NAMALWA (cell line): Measurements from ENCODE around the gene EMP2.
A peak's percentile ranks its signal among the peaks of the same experiment; 100 is the strongest.
"Not testable (repeated sequence)": the region's sequence is repeated elsewhere in the genome, so short reads cannot be mapped to it uniquely, and the experiment has no call there.

Experiments used
- DNase-seq: peaks from one replicate; pipeline ENCODE4 v3.0.0-alpha.2; 2015; ENCODE audit warnings: low spot score

EMP2 gene

DNA sequence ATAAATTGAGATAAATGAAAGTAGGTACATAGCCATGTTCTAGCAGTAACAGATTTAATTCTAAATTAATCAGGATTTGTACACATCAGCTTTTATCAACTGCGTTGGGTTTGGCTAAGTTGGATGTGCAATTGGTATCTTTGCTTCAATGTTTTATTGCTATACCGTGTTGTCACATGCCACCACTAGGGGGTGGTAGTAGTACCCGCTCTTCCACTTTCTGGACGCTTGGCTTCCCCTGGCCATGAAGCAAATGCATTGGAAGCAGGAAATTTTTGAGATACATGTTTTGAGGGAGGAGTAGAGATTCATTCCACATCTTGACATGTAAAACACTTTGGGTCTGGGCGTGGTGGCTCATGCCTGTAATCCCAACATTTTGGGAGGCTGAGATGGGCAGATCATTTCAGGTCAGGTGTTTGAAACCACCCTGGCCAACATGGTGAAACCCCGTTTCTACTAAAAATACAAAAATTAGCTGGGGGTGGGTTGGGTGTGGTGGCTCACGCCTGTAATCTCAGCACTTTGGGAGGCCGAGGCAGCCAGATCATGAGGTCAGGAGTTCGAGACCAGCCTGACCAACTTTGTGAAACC lies 58.6 kb downstream of the EMP2 start:
- peak; percentile 76 for DNase-seq

DNA sequence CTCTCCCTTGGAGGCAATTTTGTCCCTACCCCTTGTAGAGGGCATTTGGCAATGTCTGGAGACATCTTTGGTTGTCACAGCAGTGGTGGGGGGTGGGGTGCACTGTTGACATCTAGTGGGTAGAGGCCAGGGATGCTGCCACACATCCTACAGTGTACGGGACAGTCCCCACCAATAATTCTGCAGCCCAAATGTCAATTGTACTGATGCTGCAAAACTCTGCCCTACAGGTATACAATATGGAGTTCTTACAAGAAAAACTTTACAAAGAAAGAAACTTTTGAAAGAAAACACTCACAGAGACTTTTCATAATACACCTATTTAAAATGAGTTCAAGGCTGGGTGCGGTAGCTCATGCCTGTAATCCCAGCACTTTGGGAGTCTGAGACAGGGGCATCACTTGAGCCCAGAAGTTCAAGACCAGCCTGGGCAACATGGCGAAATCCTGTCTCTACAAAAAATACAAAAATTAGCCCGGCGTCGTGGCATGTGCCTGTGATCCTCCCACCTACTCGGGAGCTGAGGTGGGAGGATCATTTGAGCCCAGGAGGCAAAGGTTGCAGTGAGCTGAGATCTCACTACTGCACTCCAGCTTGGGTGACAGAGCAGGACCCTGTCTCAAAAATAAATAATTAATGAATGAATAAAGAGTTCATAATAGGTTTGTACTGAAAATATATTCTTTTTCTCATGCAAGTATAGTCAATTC lies 59.4 kb downstream of the EMP2 start:
- no peak for DNase-seq

DNA sequence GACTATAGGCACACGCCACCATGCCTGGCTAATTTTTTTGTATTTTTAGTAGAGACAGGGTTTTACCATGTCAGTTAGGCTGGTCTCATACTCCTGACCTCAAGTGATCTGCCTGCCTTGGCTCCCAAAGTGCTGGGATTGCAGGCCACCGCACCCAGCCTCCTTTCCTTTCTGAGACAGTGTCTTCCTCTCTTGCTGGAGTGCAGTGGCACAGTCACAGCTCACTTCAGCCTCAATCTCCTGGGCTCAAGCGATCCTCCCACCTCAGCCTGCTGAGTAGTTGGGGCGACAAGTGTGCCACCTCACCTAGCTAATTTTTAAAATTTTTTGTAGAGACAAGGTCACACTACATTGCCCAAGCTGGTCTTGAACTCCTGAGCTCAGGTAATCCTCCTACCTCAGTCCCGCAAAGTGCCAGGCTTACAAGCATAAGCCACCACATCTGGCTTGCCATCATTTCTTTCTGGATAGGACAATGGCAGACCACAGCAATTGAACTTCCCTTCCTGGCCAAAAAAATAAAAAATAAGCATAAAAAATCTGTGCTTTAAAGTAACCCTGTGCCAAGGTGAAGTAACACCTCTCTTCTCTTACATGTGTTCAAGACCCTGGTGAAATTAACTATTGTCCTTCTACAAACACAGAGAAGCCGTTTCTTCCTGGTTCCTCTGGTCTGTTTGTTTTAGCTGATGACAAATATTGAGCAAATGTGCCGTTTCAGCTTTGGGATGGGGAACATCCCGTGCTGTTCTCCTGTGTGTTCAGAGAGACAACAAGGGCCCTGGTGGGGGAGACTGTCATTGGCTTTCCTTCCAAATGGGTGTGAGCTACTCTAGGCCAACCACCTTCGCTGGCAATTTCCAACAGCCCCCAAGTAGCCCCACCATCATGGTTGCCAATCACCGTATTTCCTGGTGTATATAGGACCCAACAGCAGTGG lies 60.2 kb downstream of the EMP2 start:
- no peak for DNase-seq

DNA sequence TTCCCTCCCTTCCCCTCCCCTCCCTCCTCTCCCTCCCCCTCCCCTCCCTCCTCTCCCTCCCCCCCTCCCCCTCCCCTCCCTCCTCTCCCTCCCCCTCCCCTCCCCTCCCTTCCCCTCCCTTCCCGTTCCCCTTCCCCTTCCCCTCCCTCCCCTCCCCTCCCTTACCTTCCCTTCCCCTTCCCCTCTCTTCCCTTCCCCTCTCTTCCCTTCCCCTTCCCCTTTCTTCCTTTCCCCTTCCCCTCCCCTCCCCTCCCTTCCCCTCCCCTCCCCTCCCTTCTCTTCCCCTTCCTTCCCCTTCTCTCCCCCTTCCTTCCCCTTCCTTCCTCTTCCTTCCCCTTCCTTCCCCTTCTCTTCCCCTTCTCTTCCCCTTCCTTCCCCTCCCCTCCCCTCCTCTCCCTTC lies 61.1 kb downstream of the EMP2 start:
- DNase-seq, result no peak

DNA sequence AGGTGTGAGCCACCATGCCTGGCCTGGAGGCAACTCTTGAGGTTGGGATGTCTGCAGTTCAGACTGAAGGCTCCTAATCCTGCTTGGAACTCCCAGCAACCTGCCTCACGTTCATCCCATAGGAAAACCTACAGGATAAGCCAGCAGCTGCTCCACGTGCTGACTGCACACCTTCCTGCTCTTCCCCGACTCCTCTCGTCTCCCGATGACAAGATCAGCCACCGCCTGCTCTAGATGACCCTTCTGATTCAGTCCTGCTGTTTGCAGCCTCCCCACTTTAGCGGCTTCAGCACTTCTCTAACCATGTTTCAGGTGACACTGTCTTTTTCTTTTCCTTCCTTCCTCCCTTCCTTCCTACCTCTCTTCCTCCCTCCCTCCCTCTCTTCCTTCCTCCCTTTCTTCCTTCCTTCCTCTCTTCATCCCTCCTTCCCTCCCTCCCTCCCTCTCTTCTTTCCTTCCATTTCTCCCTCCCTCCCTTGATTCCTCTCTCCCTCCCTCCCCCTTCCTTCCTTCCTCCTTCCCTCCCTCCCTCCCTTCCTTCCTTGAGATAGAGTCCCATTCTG lies 61.8 kb downstream of the EMP2 start:
- no peak for DNase-seq

DNA sequence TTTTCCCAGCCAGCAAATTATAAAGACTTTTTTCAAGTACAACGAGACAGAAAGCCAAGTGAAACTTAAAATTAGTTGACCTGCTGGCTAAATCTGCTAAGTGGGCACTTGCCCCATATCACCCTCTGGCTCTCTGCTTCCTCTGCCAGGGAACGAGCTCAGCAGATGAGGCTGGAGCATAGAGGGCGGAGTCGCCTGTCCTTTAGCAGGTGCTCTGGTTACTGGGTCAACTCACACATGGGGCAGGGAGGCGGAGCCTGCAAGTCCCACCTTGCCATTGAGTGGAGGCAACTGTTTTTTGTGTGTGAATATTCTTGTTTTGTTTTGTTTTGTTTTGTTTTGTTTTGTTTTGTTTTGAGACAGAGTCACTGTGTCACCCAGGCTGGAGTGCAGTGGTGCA lies 62.5 kb downstream of the EMP2 start:
- no peak for DNase-seq

DNA sequence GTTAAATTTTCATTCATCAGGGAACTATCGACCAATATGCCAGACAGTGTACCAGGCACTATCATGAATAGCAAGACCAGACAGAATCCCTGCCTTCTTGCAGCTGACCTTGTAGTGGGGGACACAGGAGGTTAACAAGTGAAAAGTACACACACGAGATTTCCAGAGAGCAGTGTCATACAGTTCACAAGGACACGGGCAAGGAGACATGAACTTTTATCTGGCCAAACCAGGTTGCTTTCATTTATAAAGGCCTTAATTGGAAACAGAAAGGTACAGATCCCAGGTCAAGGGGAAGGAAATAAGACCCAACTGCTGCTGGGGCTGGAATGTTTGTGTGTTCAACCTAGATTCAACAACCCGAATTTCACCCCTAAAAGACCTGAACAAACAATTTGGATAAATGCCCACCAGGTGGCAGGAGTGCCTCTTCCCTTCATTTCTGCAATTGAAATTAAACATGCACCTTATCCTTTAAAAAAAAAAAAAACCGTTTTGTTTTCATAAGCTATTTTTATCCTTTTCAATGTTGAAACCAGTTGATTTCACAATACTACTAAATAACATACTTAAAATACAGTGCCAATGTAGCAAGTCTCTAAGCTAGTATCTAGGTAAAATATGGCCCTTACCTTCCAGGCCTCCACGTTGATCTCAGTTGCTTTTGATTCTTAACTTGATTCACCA lies 65.9 kb downstream of the EMP2 start:
- peak; percentile 75 for DNase-seq

DNA sequence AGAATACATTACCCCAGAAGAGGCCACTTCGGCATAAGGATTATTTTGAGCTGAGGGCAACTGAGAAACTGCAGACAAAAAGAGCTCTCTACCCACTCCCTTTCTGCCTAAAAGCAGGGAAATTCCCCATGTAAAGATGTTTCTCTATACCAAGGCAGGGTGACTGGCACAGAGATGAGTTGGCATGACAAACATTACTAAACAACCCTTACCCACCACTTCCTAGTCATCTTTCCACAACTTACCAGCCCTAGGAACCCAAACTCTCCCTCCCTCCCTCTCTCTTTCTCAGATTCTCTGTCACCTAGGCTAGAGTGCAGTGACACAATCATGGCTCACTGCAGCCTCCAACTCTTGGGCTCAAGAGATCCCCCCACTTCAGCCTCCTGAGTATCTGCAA lies 68.6 kb downstream of the EMP2 start:
- DNase-seq, result no peak

DNA sequence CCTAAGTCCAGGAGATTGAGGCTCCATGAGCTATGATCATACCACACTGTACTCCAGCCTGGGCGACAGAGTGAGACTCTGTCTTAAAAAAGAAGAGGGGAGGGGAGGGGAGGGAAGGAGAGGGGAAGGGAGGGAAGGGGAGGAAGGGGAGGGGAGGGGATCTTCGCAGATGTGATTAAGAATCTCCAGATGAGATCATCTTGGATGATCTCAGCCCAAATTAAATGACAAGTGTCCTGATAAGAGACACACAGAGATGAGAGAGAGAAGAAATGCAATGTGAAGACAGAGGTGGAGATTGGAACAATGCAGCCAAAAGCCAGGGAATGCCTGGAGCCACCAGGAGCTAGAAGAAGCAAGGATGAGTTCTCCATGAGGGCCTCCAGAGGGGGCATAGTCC lies 70.1 kb downstream of the EMP2 start:
- DNase-seq, result no peak

DNA sequence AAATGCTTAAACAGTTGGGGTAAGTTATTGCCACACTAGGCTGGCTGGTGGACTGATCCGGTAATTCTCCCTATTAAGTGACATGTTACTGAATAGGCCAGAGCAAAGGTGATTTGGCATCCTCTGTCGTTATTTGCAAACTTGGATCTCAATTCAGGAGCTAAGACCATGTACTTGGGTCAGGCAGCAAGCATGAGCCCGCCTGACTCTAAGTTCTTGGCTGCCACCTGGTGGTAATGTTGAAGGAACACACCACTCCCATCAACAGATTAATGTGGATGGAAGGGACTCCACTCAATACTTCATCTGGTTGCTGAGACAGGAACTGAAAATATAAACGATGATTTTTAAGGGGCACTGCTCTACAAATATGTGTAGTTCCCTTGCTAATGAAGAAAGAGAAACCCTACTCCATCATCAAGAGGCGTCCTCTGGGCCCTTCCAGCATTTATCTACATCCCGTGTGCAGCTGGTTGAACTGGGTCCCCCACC lies 70.8 kb downstream of the EMP2 start:
- DNase-seq, result peak; percentile 87

DNA sequence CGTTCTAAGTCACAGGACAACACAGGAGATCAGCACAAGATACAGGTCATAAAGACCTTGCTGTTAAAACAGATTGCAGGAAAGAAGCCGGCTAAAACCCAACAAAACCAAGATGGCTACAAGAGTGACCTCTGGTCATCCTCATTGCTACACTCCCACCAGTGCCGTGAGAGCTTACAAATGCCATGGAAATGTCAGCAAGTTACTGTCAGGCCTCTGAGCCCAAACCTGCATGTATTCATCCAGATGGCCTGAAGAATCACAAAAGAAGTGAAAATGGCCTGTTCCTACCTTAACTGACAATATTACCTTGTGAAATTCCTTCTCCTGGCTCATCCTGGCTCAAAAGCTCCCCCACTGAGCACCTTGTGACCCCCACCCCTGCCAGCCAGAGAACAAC lies 75.1 kb downstream of the EMP2 start:
- not testable (repeated sequence) for DNase-seq

DNA sequence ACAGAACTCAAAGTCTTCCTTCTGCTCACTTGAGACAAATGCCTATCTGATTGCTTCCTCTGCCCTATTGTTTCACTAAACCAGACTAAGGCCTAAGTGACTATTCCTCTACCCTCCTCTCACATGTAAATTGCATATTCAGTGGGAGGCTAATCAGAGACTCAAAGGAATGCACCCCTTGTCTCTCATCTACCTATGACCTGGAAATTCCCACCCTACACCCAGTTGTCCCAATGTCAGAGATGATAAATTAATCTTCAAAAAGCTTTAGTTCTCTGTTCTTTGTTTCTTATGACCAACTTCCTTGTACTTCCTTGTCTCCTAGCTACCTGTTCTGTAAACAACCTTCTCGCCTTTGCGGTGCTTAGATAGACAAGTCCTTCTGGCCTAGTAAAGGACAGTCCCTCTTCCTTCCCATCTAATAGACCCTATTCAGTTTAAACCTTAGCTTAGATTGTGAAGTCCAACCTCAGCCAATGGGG lies 76.0 kb downstream of the EMP2 start:
- no peak for DNase-seq

DNA sequence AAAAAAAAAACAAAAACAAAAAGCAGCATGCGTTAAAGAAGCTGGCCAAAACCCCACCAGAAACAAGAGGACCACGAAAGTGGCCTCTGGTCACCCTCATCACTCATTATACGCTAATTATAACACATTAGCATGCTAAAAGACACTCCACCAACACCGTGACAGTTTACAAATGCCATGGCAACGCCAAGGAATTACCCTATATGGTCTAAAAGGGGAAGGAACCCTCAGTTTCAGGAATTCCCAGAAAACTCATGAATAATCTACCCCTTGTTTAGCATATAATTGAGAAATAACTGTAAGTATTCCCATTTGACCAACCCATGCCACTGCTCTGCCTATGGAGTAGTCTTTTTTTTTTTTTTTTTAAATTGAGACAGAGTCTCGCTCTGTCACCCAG lies 77.6 kb downstream of the EMP2 start:
- no peak for DNase-seq

DNA sequence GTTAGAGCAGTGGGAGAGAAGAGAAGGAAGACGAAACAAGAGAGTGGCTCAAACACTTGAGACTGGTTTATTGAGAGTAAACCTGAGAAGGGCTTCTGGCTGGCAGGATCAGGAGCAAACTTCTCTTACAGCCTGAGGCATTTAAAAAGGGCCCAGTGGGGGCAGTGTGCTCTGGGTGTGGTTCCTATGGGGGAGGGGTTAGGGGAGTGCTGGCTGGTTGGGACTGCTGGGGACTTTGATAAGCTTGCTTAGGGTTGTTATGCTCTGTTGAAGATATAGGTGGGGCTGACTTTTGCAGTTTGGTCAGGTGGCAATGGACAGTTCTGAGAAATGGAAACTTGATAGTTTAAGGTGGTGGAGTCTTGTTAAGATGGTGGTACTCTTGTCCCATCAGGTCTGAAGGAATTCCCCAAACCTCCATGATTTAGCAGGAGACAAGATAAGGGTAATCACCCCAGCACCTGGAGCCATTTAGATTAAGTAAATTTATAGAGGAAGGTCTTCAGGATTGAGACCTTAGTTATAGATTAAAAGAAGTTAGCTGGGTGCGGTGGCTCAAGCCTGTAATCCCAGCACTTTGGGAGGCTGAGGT lies 79.3 kb downstream of the EMP2 start:
- DNase-seq, result peak; percentile 64

DNA sequence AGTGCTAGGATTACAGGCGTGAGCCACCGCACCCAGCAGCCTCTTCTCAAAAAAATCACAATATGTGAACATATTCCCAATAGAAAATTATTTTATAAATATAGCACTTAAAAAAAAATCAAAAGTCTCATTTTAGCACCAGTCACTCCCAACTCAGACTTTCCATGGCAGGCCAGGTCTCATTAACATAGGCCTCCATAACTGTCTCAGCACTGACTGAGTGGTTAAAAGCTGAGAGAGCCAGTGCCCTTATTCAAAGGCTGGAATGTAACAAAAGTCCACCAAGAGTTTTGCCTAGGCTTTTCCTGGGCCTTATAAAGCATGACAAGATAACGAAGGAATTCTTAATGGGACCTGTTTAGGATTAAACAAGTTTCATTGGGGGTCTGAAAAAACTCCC lies 79.8 kb downstream of the EMP2 start:
- no peak for DNase-seq

DNA sequence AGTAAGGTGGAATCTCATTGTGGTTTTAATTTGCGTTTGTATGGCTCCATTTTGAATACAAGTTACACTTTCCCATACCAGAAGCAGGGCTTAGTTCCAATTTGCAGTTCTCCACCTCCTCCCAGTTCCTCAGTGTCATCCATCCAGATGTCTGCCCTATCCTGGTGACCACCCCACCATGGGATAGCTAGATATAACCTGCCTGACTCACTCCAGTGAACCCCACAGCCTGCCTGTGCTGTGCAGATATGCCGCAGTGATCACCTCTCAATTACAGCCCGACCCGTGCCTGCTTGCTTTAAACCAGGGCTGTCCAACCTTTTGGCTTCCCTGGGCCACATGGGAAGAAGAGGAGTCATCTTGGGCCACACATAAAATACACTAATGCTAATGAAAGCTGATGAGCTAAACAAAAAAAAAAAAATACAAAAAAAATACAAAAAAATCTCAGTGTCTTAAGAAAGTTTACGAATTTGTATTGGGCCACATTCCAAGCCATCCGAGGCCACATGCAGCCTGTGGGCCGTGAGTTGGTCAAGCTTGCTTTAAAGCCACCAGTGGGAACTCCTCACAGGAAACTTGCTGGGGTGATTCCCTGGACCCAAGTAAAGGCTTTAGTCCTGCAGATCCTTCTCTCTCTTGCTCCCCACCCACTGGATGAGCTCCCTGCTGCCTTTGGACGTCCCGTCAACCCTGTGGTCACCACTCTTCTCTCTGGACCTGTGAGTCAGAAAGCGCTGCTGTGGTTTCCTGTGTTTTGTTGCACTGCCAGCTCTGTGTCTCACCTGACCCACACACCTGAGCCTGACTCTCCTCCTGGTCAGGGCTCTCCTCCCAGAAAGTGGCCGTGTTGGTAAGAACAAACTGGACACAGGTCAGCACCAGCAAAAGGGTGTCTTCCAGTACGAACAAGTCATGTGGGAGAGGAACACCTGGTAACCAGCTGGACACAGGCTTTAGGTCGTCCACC lies 83.0 kb downstream of the EMP2 start:
- no peak for DNase-seq

DNA sequence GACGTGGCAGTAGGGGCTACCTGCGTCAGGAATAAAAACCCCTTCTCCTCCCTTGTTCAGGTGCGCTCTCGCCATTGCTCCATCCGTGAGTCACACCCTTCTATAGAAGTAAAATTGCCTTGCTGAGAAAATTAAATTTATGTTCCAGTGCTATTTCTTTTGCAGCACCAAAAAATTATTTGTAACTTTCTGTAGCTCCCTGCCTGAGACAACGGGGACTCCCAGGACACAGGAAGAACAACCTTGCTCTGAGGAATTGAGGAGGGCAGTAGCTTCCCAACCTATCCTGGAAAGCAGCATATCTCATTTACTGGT lies 85.4 kb downstream of the EMP2 start:
- DNase-seq, result no peak

DNA sequence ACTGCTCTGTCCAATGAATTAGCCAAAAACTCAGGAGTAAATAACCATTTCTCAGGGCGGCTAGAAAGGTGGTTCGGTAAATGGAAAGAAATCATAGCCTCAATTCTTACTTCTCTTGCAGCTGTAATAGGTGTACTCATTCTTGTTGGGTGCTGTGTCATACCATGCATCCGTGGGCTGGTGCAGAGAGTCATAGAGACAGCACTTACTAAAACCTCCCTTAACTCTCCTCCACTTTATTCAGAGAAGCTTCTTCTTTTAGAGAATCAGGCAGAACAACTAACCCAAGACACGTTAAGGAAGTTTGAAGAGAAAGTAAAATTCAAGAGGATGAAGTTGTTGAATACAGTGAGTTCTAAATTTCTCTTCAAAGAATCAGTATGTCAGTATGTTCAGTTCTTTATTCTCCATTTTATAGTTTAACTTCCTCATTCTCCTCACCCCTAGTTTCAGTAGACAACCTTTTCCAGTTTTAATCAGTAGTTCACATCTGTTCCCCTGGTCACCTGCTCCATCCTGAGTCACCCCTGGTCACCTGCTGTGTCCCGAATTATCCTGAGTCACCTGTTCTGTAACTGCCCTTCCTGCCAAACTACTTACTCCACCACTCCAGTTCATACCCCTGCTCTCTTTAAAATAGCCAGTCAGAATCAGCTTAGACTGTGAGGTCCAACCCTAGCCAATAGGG lies 85.9 kb downstream of the EMP2 start:
- no peak for DNase-seq

DNA sequence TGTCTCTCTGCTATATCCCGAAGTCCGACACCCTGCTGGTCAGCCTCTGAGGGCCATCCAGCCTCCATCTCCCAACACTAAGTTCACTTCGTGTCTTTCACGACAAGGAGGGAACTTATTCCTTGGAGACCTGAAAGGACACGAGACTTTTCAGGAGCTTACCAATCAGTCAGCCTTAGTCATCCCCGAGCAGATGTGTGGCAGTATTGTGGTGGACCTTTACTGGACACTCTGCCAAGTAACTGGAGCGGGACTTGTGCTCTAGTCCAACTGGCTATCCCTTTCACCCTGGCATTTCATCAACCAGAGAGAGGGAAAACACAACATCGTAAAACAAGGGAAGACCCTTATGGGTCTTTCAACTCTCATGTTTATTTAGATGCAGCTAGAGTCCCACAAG lies 87.1 kb downstream of the EMP2 start:
- no peak for DNase-seq

DNA sequence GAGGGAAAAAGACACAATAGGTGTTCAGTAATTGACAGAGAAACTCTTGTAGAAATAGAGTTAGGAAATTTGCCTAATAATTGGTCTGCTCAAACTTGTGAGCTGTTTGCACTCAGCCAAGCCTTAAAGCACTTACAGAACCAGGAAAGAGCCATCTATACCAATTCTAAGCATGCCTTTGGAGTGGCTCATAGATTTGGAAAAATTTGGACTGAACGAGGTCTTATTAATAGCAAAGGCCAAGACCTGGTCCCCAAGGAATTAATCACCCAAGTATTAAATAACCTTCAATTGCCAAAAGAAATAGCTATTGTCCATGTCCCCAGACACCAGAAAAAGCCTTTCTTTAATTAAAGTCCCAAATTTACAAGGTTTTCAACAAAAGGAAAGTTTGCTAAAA lies 90.3 kb downstream of the EMP2 start:
- DNase-seq, result no peak
